ENCODE data around the gene ZNF469. TPM values are rescaled to one million over a fixed set of nuclear protein-coding genes. Genes with fewer than 3 reads are reported as not detected.

The ZNF469 gene
- total and polyA plus RNA-seq, 9 of the 15 experiments (the other 6 are each of a cell fraction or from before 2014, with no cell fraction given) = 0.01 to 0.04 TPM; not detected in 7

DNA sequence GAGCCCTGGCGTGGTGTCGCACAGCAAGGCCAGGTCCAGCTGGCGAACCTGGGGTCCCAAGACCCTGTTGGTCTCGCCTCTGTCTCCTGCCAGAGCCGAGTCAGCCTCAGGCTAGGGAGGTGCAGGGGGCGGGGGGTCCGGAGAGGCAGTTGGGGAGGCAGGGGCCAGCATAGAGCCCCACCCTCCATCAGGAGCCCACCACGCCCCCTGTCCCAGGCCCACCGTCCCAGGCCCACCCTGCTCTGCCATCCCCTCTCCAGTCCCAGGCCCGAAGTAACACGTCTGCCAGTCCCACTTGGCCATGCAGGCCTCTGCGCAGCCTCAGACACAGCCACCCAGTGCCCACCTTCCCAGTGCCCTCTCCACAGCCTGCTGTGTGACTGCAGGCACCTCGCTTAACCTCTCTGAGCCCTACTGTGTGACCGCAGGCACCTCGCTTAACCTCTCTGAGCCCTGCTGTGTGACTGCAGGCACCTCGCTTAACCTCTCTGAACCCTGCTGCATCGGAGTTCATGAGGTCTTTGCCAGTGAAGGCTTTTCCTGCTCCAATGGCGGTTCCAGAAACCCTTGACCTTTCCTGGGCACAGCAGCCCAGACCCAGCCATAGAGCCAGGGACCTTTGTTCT is 29.3 kb downstream of the ZNF469 start (continued):
- TF ChIP-seq, protein P1, sequence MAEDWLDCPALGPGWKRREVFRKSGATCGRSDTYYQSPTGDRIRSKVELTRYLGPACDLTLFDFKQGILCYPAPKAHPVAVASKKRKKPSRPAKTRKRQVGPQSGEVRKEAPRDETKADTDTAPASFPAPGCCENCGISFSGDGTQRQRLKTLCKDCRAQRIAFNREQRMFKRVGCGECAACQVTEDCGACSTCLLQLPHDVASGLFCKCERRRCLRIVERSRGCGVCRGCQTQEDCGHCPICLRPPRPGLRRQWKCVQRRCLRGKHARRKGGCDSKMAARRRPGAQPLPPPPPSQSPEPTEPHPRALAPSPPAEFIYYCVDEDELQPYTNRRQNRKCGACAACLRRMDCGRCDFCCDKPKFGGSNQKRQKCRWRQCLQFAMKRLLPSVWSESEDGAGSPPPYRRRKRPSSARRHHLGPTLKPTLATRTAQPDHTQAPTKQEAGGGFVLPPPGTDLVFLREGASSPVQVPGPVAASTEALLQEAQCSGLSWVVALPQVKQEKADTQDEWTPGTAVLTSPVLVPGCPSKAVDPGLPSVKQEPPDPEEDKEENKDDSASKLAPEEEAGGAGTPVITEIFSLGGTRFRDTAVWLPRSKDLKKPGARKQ (CRISPR knock-in tag; IDR thresholded peaks at IDR 0.05) = no peak
- TF ChIP-seq, protein P2, sequence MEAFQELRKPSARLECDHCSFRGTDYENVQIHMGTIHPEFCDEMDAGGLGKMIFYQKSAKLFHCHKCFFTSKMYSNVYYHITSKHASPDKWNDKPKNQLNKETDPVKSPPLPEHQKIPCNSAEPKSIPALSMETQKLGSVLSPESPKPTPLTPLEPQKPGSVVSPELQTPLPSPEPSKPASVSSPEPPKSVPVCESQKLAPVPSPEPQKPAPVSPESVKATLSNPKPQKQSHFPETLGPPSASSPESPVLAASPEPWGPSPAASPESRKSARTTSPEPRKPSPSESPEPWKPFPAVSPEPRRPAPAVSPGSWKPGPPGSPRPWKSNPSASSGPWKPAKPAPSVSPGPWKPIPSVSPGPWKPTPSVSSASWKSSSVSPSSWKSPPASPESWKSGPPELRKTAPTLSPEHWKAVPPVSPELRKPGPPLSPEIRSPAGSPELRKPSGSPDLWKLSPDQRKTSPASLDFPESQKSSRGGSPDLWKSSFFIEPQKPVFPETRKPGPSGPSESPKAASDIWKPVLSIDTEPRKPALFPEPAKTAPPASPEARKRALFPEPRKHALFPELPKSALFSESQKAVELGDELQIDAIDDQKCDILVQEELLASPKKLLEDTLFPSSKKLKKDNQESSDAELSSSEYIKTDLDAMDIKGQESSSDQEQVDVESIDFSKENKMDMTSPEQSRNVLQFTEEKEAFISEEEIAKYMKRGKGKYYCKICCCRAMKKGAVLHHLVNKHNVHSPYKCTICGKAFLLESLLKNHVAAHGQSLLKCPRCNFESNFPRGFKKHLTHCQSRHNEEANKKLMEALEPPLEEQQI (IDR thresholded peaks at IDR 0.05) = no peak
- TF ChIP-seq NFIC (IDR thresholded peaks at IDR 0.05) (peak; percentile 43), CCAR2 (IDR thresholded peaks at IDR 0.05; ENCODE audit: low read depth, low read length) (no peak), POLR3G (IDR thresholded peaks at IDR 0.05; ENCODE audit: extremely low read depth, insufficient read length, insufficient replicate concordance) (no peak), POLR2H (tag; IDR thresholded peaks at IDR 0.05; ENCODE audit: low read depth) (no peak), SLC30A9 (CRISPR knock-in tag; IDR thresholded peaks at IDR 0.05) (no peak), SIX5 (IDR thresholded peaks at IDR 0.05; ENCODE audit: borderline replicate concordance in 1 of 2, insufficient read depth in 1 of 2, low read depth in 1 of 2, low read length in 2 of 2) (no peak), CBFB (CRISPR knock-in tag; IDR thresholded peaks at IDR 0.05) (0 out of 2 replicates have a peak, but pooled peaks have one; percentile 50), TFAM (CRISPR knock-in tag; conservative IDR thresholded peaks at IDR 0.05) (no peak), ZNF316 (IDR thresholded peaks at IDR 0.05) (no peak), ZKSCAN3 (CRISPR knock-in tag; IDR thresholded peaks at IDR 0.05) (no peak), BCOR (IDR thresholded peaks at IDR 0.05) (peak; percentile 98), ETV6 (IDR thresholded peaks at IDR 0.05; ENCODE audit: borderline replicate concordance in 1 of 2, low read depth in 2 of 2, low read length in 1 of 2) (no peak), ETV6 (CRISPR knock-in tag; IDR thresholded peaks at IDR 0.05; ENCODE audit: borderline replicate concordance) (no peak)
- TF ChIP-seq, protein P3, sequence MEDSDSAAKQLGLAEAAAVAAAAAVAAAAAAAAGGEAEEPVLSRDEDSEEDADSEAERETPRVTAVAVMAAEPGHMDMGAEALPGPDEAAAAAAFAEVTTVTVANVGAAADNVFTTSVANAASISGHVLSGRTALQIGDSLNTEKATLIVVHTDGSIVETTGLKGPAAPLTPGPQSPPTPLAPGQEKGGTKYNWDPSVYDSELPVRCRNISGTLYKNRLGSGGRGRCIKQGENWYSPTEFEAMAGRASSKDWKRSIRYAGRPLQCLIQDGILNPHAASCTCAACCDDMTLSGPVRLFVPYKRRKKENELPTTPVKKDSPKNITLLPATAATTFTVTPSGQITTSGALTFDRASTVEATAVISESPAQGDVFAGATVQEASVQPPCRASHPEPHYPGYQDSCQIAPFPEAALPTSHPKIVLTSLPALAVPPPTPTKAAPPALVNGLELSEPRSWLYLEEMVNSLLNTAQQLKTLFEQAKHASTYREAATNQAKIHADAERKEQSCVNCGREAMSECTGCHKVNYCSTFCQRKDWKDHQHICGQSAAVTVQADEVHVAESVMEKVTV (CRISPR knock-in tag; IDR thresholded peaks at IDR 0.05) = no peak
- TF ChIP-seq, protein P4, sequence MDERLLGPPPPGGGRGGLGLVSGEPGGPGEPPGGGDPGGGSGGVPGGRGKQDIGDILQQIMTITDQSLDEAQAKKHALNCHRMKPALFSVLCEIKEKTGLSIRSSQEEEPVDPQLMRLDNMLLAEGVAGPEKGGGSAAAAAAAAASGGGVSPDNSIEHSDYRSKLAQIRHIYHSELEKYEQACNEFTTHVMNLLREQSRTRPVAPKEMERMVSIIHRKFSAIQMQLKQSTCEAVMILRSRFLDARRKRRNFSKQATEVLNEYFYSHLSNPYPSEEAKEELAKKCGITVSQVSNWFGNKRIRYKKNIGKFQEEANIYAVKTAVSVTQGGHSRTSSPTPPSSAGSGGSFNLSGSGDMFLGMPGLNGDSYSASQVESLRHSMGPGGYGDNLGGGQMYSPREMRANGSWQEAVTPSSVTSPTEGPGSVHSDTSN (CRISPR knock-in tag; IDR thresholded peaks at IDR 0.05; ENCODE audit: low read depth) = no peak
- TF ChIP-seq, protein P4 (tag; conservative IDR thresholded peaks at IDR 0.05; ENCODE audit: low read depth) = no peak
- TF ChIP-seq, protein P5, sequence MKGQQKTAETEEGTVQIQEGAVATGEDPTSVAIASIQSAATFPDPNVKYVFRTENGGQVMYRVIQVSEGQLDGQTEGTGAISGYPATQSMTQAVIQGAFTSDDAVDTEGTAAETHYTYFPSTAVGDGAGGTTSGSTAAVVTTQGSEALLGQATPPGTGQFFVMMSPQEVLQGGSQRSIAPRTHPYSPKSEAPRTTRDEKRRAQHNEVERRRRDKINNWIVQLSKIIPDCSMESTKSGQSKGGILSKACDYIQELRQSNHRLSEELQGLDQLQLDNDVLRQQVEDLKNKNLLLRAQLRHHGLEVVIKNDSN (CRISPR knock-in tag; IDR thresholded peaks at IDR 0.05) = peak; percentile 19; the same call in 1 of the 2 replicates

Measured in K562 (cell line).